Suprapubic skin (tissue), 4 donors: ENCODE measurements around the gene TTC13. TPM values are rescaled to one million over a fixed set of nuclear protein-coding genes. Genes with fewer than 3 reads are reported as not detected.
A peak's percentile ranks its signal among the peaks of the same experiment; 100 is the strongest.

Experiments used
- DNase-seq, 2 donors: peaks; one replicate each; pipeline ENCODE4 v3.0.0-alpha.2; 2019; ENCODE audit warnings: low spot score in 2 of 2
- H3K27ac ChIP-seq: fragments of 200-600 bp; sonication (generic); one replicate; pipeline ENCODE4 v1.5.1; 2019
- H3K27me3 ChIP-seq: fragments of 200-600 bp; sonication (generic); one replicate; pipeline ENCODE4 v1.5.1; 2019
- H3K36me3 ChIP-seq: fragments of 200-600 bp; sonication (generic); one replicate; pipeline ENCODE4 v1.5.1; 2019
- H3K4me1 ChIP-seq: fragments of 200-600 bp; sonication (generic); one replicate; pipeline ENCODE4 v1.5.1; 2019
- H3K4me3 ChIP-seq: fragments of 200-600 bp; sonication (generic); one replicate; pipeline ENCODE4 v1.5.1; 2019; ENCODE audit warnings: mild to moderate bottlenecking
- H3K9me3 ChIP-seq: fragments of 200-600 bp; sonication (generic); one replicate; pipeline ENCODE4 v1.5.1; 2019
- CTCF ChIP-seq, 2 donors: fragments of 200-600 bp in 1 of 2; fragments of 450-650 bp in 1 of 2; sonication (generic) in 1 of 2; IDR thresholded peaks; one replicate each; pipeline ENCODE4 v1.5.1; 2016 to 2019; ENCODE audit warnings: antibody characterized with exemption in 2 of 2, mild to moderate bottlenecking in 1 of 2, moderate library complexity in 1 of 2
- EP300 ChIP-seq: sonication (generic); formaldehyde crosslinking; IDR thresholded peaks from one replicate; pipeline ENCODE4 v1.6.1; 2017; ENCODE audit warnings: antibody characterized with exemption
- POLR2A ChIP-seq, 2 donors: fragments of 450-650 bp; IDR thresholded peaks; one replicate each; pipeline ENCODE4 v1.6.1; 2017; ENCODE audit warnings: antibody characterized with exemption in 2 of 2, mild to moderate bottlenecking in 2 of 2, moderate library complexity in 2 of 2
- POLR2AphosphoS5 ChIP-seq, 3 donors: sonication (generic); formaldehyde crosslinking; IDR thresholded peaks; one replicate each; pipeline ENCODE4 v1.6.1; 2017; ENCODE audit warnings: antibody characterized with exemption in 3 of 3
- WGBS: methylation state at CpG from one replicate; pipeline ENCODE4 v1.1.5; 2018; 5-methylcytosine and 5-hydroxymethylcytosine counted together
- total RNA-seq, 4 donors: library from RNA; depleted of rRNA; stranded (reverse); fragments of >200 nt; gene quantifications; one replicate each; pipeline ENCODE4 v1.1.0, GENCODE V29; 2016

Gene TTC13
- total RNA-seq, 4 donors from 2014 or later: 16.5 to 41.2 (median 19.2) TPM

- 70% methylated on average over 1 of the region's 1 CpG for WGBS
- H3K27ac ChIP-seq: no peak overlapping the region
Measured at GRCh38 chr1:230896779-230897178, 81.9 kb downstream of the TTC13 start.

DNA sequence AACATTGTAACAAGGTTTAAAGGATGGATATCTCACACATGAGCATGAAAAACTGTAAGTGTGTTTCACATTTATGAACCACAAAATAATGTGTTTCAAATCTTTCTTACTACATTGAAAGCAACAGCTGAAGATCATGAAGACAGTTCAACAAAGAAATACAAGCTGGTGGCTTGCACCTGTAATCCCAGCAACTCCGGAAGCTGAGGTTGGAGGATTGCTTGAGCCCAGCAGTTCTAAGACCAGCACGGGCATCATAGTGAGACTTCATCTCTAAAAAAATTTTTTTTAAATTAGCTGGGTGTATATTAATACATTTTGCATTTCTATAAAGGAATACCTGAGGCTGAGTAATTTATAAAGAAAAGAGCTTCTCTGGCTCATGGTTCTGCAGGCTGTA is 83.2 kb downstream of the TTC13 start:
- Histone ChIP-seq H3K27me3 (no peaks in the 10 kb centered on the region), H3K4me3 (no peak overlapping the region), H3K27ac (no peak overlapping the region), H3K36me3 (no peaks in the 10 kb centered on the region), H3K9me3 (no peaks in the 10 kb centered on the region), H3K4me1 (no peaks in the 10 kb centered on the region)
- TF ChIP-seq EP300 (no peak), POLR2AphosphoS5 (IDR thresholded peaks at IDR 0.05) (no peak), POLR2A (IDR thresholded peaks at IDR 0.05) (no peak), CTCF (IDR thresholded peaks at IDR 0.05) (no peak)
- no peak for DNase-seq
- 82% methylated on average over 2 of the region's 2 CpGs for WGBS

More at GRCh38 chr1:230896779-230897178, 81.9 kb downstream of the TTC13 start:
- Histone ChIP-seq H3K36me3 (no peaks in the 10 kb centered on the region), H3K9me3 (no peaks in the 10 kb centered on the region), H3K27me3 (no peaks in the 10 kb centered on the region), H3K4me3 (no peak overlapping the region), H3K4me1 (no peaks in the 10 kb centered on the region)
- DNase-seq: no peak
- no peak for TF ChIP-seq CTCF (IDR thresholded peaks at IDR 0.05)
- TF ChIP-seq POLR2A (IDR thresholded peaks at IDR 0.05): no peak
- no peak for TF ChIP-seq POLR2AphosphoS5 (IDR thresholded peaks at IDR 0.05)
- TF ChIP-seq EP300: no peak

DNA sequence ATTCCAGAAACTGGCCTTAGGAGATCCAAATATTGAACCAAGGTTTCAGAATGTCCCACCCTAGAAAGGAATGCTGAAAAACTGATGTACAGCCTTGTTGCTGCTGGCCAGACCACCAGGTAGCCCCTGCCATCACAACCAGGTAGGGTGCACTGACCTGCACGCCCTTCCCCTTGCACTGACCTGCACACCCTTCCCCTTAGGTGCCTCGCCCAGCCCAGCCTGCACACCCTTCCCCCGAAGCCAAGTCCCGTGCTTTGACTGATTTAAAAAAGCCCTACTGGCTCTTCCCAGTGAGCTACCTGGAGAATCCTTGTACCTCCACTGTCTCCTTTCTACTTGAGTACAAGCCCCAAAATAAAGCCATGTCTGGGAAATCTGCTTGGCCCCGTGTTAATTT is 84.0 kb downstream of the TTC13 start:
- DNase-seq: no peak
- 77% methylated on average over 5 of the region's 5 CpGs for WGBS
- no peak overlapping the region for H3K4me3 ChIP-seq
- no peak overlapping the region for H3K27ac ChIP-seq
- no peaks in the 10 kb centered on the region for H3K36me3 ChIP-seq
- no peaks in the 10 kb centered on the region for H3K27me3 ChIP-seq
- TF ChIP-seq POLR2A (IDR thresholded peaks at IDR 0.05) (no peak), POLR2AphosphoS5 (IDR thresholded peaks at IDR 0.05) (no peak)
- no peaks in the 10 kb centered on the region for H3K9me3 ChIP-seq
- no peaks in the 10 kb centered on the region for H3K4me1 ChIP-seq

DNA sequence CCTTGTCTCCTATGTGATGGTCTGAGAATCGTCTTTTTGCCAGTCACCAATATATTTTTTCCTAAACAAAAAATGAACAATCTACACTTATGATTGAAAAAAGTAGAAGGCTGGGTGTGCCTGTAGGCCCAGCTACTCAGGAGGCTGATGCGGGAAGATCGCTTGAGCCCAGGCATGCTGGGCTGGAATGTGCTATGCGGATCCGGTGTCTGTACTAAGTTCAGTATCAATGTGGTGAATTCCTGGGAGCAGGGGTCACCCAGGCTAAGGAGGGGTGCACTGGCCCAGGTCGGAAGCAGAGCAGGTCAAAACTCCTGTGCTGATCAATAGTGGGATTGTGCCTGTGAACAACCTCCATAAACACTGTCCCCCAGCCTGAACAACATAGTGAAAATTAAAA is 84.6 kb downstream of the TTC13 start:
- WGBS: 92% methylated on average over 6 of the region's 6 CpGs
- Histone ChIP-seq H3K4me1 (no peaks in the 10 kb centered on the region), H3K36me3 (no peaks in the 10 kb centered on the region), H3K27me3 (no peaks in the 10 kb centered on the region), H3K9me3 (no peaks in the 10 kb centered on the region), H3K27ac (no peak overlapping the region), H3K4me3 (no peak overlapping the region)
- no peak for DNase-seq
- TF ChIP-seq EP300 (no peak), POLR2A (IDR thresholded peaks at IDR 0.05) (no peak), CTCF (IDR thresholded peaks at IDR 0.05) (no peak), POLR2AphosphoS5 (IDR thresholded peaks at IDR 0.05) (no peak)

DNA sequence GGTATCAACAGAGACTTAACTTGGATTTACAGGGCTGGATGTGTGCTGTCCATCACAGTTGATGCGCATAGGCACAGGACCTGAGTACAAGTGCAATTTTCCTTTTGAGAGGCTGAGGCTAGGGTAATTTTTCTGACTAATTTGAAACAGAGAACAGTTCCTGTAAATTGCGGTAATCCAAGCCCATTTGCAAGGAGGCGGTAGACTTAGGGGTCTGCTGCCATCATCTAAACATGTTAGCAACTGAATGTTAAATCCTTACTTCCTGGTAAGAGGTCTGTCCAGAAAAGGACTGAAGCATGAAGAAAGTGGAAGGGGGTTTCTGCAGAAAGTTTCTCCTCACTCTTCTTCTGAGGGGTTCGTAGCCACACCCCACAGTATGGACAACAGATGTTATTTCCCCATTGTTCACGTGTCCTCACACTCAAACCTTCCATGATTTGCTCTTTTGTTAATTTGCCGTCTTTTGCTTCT is 86.6 kb downstream of the TTC13 start:
- WGBS: 68% methylated on average over 6 of the region's 6 CpGs
- no peak overlapping the region for H3K4me3 ChIP-seq
- no peaks in the 10 kb centered on the region for H3K4me1 ChIP-seq
- no peak for DNase-seq
- TF ChIP-seq POLR2A (IDR thresholded peaks at IDR 0.05) (no peak), POLR2AphosphoS5 (IDR thresholded peaks at IDR 0.05) (no peak), EP300 (no peak), CTCF (IDR thresholded peaks at IDR 0.05) (no peak)
- H3K27me3 ChIP-seq: no peaks in the 10 kb centered on the region
- H3K27ac ChIP-seq: peak overlapping the region; percentile 11
- no peaks in the 10 kb centered on the region for H3K36me3 ChIP-seq
- H3K9me3 ChIP-seq: no peaks in the 10 kb centered on the region

- Histone ChIP-seq H3K27me3 (no peaks in the 10 kb centered on the region), H3K4me3 (no peak overlapping the region), H3K27ac (no peak overlapping the region), H3K9me3 (no peaks in the 10 kb centered on the region), H3K36me3 (no peaks in the 10 kb centered on the region), H3K4me1 (no peaks in the 10 kb centered on the region)
- no peak for TF ChIP-seq EP300
- TF ChIP-seq CTCF (IDR thresholded peaks at IDR 0.05): no peak
- no peak for TF ChIP-seq POLR2A (IDR thresholded peaks at IDR 0.05)
- no peak for TF ChIP-seq POLR2AphosphoS5 (IDR thresholded peaks at IDR 0.05)
- no peak for DNase-seq
- 33% methylated on average over 2 of the region's 2 CpGs for WGBS
Measured at GRCh38 chr1:230891413-230891812, 87.2 kb downstream of the TTC13 start.
